HG02798 (cell line): ENCODE results near the gene DBI.
A peak's percentile ranks its signal among the peaks of the same experiment; 100 is the strongest.
"Not testable (repeated sequence)": the region's sequence is repeated elsewhere in the genome, so short reads cannot be mapped to it uniquely, and the experiment has no call there.

Experiments
- ATAC-seq: cut with Tn5 transposase; IDR thresholded peaks from one replicate; pipeline ENCODE4 v1.9.1; 2021; ENCODE audit warnings: mild to moderate bottlenecking; ENCODE audit not compliant: unreplicated experiment, poor library complexity

Gene DBI

GRCh38 chr2:119389615-119390306 is 23.0 kb downstream of the DBI start:
- no peak for ATAC-seq

DNA sequence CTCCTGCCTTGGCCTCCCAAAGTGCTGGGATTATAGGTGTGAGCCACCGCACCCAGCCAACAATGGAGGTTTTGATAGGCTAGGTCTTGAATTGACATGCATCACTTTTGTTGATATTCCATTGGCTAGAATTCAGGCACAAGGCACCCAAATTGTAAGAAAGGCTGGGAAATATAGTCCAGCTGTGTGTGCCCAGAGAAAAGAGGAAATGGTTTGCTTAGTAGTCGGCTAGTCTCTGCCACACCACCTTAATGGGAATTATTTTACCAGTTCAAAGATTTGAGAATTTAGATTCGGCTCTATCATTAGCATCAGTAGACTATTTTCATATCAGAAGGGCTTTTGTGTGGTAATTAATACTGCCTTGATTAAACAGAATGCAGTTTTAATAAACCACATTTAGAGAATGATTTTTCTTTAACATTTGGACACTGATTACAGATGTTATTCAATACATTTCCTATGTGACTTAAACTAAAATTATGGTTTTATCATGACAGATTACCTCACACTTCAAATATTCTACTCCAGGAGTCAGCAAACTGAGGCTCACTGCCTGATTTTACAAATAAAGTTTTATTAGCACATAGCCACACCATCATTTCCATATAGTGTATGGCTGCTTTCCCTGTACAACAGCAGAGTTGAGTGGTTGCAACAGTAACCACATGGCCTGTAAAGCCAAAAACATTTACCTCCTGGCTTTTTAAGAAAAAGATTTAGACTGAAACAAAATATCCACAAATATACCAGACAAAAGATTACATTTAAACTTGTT is 27.4 kb downstream of the DBI start:
- ATAC-seq: no peak

GRCh38 chr2:119397196-119397595 is 30.4 kb downstream of the DBI start:
- no peak for ATAC-seq

GRCh38 chr2:119402106-119402505 is 35.3 kb downstream of the DBI start:
- ATAC-seq: no peak

GRCh38 chr2:119402645-119403560 is 36.1 kb downstream of the DBI start:
- ATAC-seq: no peak

DNA sequence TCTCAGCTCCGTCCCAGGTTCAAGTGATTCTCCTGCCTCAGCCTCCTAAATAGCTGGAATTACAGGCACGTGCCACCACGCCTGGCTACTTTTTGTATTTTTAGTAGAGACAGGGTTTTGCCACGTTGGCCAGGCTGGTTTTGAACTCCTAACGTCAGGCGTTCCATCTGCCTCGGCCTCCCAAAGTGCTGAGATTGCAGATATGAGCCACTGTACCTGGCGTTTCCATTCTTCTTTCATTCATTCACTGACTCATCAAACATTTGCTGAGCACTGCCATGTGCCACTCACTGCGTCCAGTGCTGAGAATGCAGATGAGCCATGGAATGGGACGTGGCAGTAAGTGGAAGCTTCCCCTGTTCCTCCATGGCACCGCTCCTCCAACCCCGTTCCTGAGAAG is 36.8 kb downstream of the DBI start:
- ATAC-seq: not testable (repeated sequence)

- no peak for ATAC-seq
Observed at GRCh38 chr2:119405151-119405550, 38.4 kb downstream of the DBI start.

DNA sequence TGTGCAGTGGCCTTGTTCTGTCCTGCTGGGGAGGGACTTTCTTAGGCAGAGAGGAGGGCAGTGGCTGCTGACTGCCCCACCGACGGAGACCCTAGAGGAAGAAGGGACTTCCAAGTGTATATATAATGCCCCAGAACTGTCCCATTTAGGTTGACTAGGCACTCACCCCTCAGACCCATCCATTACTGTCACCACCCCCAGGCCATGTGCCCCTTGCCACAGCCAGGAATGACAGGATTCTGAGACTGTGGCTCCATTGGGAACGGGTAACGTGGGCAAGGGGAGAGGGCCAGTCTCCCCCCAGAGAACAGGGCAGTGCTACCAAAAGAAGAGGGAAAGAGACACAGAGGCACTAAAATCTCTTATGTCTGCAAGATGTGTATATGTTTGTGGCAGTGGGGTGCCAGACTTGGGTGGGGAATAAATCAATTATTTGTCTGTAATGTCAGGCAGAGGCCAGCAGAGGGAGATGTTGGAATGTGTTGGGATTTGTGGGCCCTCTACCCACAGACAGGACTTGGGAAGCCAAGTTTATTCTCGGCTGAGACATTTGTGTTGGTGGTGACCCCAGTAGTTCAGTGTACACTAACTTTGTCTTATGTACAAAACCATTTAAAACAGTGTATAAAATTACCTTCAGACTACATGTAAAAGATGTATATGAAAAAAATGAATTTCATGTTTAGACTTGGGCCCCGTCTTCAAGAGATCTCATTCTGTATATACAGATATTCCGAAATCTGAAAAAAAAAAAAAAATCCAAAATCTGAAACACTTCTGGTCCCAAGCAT is 40.8 kb downstream of the DBI start:
- ATAC-seq: peak; percentile 50

DNA sequence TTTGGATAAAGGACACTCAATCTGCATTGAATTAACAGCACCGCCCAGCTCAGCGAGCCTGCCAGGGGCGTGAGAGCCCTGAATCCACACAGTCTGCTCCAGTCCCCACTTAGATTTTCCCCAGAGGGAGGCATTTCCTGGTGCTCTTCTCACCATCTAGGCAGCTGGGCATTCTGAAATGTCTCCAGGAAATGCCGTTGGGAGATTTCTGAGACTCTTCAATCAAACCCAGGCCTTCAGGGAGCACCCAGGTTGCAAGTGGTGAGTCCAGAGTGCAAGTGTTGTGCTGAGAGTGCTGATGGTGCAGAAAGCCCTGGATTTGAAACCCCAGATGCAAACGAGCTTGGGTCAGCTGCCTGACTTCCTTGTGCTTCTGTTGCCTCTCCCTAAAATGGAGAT is 41.4 kb downstream of the DBI start:
- no peak for ATAC-seq

GRCh38 chr2:119409506-119409905 is 42.7 kb downstream of the DBI start:
- no peak for ATAC-seq

GRCh38 chr2:119414894-119415293 is 48.1 kb downstream of the DBI start:
- ATAC-seq: no peak

GRCh38 chr2:119415630-119416029 is 48.9 kb downstream of the DBI start:
- ATAC-seq: no peak

DNA sequence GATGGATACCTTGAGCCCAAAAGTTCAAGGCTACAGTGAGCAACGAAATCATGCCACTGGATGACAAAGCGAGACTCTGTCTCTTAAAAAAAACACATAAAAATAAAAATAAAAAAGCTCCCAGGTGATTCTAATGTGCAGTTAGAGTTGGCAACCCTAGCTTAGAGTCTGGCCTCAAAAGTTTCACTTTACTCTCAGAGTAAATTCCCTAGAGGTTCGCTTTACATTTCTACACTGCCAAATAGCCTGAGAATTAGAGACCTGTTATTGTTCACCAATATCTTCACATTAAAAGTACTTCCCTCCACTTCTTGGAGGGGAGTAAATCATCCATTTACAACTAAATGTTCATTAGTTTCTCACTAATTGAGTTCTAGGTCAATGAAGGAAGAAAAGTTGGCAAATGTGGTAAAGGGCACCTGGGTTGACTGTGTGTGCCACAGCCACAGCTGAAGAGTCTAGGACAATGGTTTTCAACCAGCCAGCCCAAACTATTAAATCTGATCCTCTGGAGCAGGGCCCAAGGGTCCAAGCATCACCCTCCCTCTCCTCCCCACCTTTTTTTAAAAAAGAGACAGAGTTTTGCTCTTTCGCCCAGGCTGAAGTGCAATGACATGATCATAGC is 49.6 kb downstream of the DBI start:
- peak; percentile 40 for ATAC-seq

DNA sequence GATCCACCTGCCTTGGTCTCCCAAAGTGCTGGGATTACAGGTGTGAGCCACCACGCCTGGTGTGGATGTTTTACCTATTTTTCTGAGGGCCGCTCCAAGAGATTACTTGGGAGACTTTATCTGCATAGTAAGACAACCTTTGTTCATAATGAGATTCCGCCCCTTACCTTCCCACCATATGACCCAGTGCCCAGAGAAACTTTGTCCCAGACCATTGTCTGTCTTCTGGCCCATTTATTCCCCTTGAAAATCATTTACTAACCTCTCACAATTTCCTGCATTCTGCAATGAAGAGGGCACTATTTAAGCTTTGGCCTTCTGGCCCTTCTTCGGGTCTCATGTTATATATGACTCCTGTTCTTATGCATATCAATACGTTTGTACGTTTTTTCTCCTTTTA is 51.1 kb downstream of the DBI start:
- no peak for ATAC-seq

DNA sequence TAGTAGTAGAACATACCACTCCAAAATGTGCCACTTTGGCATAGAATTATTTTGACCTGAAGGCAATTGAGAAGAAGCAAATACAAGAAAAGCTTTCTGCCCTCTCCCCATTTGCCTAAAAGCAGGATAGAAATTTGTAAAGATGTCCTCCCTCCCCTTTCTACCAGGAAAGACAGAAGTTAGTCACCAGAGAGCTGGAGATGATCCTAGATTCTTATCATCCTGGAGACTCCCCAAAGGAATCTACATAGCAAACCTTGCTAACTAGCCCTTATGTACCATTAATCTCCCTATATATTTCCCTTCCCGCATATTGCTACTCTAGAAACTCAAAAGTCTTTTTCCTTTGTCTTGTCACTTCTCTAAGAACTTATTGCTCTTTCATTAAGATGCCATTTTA is 52.3 kb downstream of the DBI start:
- no peak for ATAC-seq

GRCh38 chr2:119419803-119420508 is 53.2 kb downstream of the DBI start:
- no peak for ATAC-seq

DNA sequence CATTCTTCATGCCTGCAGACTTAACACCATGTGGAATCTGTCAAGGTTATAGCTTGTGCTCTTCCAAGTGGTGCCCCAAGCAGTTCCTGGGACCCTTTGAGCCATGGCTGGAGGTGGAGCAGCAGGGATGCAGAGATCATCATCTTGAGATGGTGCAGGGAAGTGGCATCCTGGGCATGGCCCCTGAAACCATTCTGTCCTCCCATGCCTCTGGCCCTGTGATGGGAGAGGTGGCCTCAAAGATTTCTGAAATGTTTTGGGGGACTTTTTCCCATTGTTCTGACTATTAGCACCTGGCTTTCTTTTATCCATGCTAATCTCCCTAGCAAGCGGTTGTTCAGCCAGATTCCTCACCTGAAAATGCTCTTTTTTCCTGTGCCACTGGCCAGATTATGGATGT is 54.5 kb downstream of the DBI start:
- ATAC-seq: no peak

- ATAC-seq: no peak
Observed at GRCh38 chr2:119421741-119422140, 55.0 kb downstream of the DBI start.
